GM12891 (cell line): ENCODE results near the gene FARS2.

Source experiments
- POLR2A ChIP-seq: IDR thresholded peaks from 2 replicates; pipeline ENCODE4 v1.6.1; 2011; ENCODE audit warnings: low read depth, low read length, control low read depth
- POLR2AphosphoS5 ChIP-seq: IDR thresholded peaks from 2 replicates; pipeline ENCODE4 v1.6.1; 2011; ENCODE audit warnings: low read depth, low read length, control low read depth
- TAF1 ChIP-seq: IDR thresholded peaks from 2 replicates; pipeline ENCODE4 v1.6.1; 2011; ENCODE audit warnings: low read depth, low read length, control low read depth

GRCh38 chr6:5751525-5752390, 490.4 kb downstream of the FARS2 start:
- no peak for TF ChIP-seq POLR2A
- no peak for TF ChIP-seq TAF1
- TF ChIP-seq POLR2AphosphoS5, result no peak
